NCI-H2107 treated with DMSO at 0.1 percent for 48 hours (cell line): ENCODE results near the gene FBXO5.
"Not testable (repeated sequence)": the region's sequence is repeated elsewhere in the genome, so short reads cannot be mapped to it uniquely, and the experiment has no call there.

Source experiments
- DNase-seq: peaks from one replicate; lab custom pipeline; 2025; ENCODE audit not compliant: unreplicated experiment; lab: John Stamatoyannopoulos, UW

Gene FBXO5

DNA sequence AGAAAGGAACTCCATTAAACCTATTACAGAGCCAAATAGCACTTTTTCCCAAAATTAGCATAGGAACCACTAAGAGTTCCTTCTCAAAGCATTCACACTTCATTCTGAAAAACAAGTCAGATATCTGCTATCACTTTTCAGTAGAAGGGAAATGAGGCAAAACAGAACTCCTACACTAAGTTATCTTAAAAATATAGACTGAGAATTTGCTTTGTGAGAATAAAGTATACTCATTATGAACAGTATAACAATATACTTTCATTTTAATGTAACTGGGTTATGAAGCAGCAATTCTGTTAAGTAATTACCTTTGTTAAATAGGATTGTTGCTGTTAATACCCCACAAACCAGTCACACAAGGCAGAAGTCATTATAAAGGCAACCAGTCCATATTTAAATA is 11.0 kb upstream of the FBXO5 start:
- DNase-seq, result no peak

DNA sequence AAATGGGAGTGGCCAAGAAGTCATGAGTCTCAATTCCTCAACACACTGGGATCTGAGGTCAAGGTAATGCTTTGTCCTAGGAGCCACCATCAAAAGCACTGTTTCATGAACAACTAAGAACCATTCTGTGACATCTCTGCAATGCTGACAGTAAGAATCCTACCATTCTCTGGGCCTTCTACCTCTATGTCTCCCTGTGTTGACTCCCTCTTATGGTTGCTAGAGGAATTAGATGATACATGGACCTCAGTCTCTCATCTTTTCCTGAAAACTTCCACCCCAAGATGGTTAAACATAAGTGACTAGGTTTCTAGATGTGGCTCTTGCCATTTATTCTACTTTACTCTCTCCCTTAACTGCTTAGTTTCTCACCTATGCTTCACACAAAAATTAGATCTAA is 10.6 kb upstream of the FBXO5 start:
- DNase-seq, result no peak

DNA sequence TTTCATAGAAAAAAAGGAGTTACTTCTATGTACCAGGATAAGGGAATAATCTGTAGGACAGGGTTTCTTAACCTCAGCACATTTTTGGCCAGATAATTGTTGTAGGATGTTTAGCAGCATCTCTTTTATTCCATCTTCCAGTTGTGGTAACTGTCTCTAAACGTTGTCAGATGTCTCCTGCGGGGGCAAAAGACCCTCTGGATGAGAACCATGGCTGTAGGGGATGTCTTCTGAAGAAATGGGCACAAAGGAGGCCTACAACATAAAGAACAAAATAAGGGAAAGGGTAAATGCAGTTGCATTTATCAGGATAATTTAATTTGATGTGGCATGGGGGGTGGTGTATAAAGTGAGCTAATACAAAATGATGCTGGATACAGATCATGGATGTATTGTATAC is 4.1 kb upstream of the FBXO5 start:
- DNase-seq, result no peak

- not testable (repeated sequence) for DNase-seq
These were observed 2.5 kb upstream of the FBXO5 start for GRCh38 chr6:152985300-152985699.

DNA sequence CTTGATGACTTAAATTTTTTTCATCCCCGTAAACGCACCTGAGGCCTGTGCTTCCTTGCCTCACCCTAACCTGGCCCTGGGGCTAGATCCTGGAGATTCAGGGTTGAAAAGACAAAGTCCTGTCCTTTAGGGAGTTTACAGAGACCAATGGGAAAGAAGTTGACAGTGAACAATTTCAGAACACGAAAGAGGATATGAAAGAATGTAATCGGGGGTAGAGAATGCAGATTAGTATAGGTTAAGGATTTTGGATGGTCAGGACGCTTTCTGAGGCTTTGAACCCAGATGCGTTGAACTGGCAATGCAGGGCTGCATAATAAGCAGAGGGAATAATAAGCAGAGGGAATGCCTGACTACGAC is 1.7 kb upstream of the FBXO5 start:
- DNase-seq, result no peak

DNA sequence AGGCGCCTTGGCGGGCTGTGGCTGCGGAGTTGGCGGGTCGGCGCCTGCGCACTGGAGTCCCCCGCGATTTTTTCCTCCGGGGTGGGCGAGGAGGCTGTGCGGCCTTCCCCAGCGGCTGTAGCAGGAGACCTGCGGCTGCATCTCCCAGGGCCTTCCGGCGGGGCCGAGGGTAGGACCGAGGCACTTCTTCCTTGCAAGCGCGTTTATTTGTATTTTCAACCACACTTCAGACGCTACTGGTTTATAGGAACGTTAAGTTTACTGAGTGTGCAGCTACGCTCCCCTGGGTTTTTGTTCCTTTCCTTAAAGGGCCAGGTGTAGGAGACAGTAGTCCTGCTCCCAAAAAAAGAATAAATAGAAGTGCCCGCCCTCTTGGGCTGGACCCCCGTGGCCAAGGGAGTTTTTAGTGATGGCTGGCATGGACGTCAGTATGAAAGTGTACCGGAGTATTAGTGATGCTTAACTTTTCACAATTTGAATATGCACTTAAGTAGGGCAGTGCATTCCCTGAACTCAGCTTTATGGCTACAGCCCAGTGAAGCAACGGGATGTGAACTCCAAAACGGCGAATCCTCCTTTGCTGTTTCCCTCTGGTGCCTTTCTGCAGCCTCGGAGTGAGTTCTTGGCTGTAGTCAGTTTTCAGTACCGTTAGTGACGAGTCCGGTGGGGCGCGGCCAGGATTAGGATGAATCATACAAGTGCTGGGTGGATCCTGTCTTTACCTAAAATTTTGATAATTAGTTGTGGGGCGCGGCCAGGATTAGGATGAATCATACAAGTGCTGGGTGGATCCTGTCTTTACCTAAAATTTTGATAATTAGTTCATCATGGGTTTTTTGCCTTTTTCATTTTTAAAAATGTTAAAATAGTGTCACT is 1.0 kb upstream of the FBXO5 start:
- DNase-seq, result no peak

- no peak for DNase-seq
These were observed 595 bp downstream of the FBXO5 start for GRCh38 chr6:152981989-152982903.

- DNase-seq, result no peak
These were observed 1.6 kb downstream of the FBXO5 start for GRCh38 chr6:152981219-152981618.

DNA sequence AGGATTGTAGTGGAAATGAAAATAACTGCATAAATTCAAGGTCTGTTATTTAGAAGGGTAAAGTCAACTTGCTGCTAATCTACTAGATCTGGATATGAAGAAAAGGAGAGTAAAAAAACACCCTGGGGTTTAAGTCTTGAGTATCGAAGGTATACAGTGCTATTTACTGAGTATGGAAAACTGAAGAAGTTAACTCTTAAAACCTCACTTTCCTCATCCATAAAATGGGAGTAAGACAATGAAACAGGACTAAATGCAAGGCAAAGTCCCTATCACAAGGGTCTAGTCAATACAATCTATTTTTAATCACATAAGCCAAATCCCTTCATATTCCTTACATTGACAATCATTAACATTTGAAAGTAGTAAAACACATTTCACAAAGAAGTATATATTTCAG is 2.2 kb downstream of the FBXO5 start:
- DNase-seq, result no peak

DNA sequence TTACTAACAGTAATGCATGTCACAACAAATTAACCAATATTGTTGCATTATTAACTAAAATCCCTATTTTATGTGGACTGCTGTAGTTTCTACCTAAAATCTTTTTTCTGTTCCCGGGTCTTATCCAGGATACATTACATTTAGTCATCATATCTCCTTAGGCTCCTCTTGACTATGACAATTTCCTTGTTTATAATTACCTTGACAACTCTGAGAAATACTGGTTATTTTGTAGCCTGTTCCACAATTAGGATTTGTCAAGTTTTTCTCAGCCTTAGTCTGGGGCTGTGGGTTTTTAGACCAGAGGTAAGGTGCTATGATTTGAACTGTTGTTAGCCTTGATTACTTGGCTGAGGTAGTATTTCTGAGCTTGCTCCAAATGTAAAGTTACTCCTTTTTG is 3.7 kb downstream of the FBXO5 start:
- no peak for DNase-seq

DNA sequence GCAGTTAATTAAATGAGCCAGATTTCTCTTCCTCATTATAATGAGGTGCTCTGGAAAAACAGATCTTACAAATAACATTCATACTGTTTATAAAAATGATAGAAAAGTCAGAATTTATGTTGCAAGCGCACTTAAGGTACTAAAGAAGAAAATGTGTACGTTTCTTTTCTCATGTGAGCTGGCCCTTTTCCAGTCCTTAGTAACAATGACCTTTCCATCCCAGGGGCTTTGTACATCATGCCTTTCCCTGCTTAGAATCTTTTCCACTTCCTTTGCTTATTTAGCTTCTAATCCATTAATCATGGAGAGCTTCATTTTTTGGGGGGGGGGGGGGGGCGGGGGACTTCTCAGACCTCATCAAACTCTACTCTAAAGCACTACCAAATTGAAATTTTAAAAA is 4.8 kb downstream of the FBXO5 start:
- no peak for DNase-seq

GRCh38 chr6:152977556-152977955 is 5.3 kb downstream of the FBXO5 start:
- DNase-seq, result no peak

DNA sequence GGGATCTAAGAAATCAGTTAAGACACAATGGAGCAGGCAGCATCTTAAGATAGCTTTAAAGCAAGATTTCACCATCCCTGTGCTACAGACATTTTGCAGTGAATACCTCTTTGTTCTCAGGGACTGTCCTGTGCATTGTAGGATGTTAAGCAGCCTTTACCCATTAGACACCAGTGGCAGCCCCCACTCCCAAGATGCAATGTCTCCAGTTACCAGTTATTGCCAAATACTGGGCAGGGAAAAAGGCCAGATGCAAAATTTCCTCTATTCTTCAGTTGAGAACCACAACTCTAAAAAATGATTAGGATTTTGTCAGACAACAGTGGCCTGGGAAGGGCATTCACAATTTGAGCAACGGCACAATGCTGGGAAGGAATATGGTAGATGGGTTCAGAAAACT is 6.1 kb downstream of the FBXO5 start:
- no peak for DNase-seq

GRCh38 chr6:152975204-152975915 is 7.5 kb downstream of the FBXO5 start:
- no peak for DNase-seq

GRCh38 chr6:152973916-152974315 is 8.9 kb downstream of the FBXO5 start:
- no peak for DNase-seq

DNA sequence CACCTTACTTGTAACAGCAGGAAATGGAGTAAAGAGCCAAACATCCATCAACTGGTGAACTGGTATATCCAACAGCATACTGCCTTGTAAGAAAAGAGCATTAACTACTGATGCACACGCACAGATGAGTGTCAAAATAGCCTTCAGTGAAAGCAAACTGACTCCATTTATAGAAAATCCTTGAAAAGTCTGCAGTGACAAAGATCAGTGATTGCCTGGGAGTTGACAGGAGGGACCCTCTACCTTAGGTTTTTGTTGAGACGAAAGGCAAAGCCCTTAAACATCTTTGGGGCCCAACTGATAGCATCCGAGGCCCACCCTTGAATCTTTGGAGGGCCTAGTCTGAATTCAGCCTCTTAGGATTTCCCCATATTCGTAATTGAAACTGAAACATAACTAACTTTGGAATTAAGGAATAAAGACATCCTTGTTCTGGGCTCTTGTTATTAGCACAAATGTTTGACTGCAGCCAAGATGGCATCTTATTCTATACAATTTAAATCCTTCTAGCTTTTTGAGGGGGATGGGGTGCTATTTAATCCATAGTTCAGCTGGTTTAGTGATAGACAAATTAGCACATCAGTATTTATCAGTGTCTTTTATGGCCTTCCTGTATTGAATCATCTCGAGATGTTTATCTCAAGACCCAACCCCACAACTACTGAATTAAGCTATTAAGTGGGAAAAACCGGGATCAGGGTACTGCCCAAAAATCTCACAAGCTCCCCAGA is 13.0 kb downstream of the FBXO5 start:
- no peak for DNase-seq

DNA sequence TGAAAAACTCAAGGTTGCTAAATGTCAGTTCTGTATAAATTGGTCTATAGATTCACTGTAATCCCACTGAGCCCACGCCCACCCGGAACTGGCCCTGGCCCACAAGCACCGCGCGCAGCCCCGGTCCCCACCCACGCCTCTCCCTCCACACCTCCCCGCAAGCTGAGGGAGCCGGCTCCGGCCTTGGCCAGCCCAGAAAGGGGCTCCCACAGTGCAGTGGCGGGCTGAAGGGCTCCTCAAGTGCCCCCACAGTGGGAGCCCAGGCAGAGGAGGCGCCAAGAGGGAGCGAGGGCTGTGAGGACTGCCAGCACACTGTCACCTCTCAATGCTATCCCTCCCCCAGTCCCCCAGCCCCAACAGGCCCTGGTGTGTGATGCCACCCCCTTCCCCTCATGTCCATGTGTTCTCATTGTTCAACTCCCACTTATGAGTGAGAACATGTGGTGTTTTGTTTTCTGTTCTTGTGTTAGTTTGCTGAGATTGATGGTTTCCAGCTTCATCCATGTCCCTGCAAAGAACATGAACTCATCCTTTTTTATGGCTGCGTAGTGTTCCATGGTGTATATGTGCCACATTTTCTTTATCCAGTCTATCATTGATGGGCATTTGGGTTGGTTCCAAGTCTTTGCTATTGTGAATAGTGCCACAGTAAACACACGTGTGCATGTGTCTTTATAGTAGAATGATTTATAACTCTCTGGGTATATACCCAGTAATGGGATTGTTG is 16.5 kb downstream of the FBXO5 start:
- not testable (repeated sequence) for DNase-seq

DNA sequence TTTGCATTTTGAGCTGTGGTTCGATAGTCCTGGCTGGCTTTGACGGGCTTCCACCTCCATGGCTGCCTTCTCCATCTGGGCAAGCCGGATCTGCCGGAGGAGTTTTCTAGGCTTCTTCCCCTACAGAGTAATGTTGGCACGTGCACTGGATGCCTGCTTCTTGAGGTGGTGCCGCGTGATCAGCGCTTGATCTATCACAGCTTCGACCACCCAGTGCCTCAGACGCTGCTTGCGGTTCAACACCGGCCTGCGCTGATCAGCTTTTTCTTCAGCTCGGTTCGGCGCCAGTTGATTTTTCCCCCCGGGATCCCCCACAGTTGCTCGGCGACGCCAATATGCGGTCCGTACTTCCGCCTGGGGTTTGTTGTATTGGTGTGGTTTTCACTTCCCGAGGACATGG is 23.5 kb downstream of the FBXO5 start:
- no peak for DNase-seq

DNA sequence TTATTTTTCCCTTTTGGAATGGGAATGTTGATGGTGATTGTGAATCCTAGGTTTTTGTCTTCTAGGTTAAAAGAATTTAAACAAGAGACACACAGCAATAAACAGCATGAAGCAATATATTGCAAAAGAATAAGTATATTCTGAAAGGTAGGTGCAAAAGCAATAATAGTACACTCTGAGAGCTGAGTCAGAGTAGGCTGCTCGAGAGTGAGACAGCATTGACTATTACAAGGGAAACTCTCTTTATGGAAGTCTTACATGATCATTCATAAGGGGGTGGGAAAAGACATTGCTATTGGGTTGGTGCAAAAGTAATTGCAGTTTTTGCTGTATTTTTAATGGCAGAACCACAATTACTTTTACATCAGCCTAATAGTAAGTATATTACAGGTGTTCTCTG is 25.0 kb downstream of the FBXO5 start:
- no peak for DNase-seq

GRCh38 chr6:152954443-152954842 is 28.4 kb downstream of the FBXO5 start:
- peak; percentile 5 for DNase-seq
